IPS DF 19.7 (cell line): ENCODE measurements around the gene SLC17A2.
"Not testable (repeated sequence)": the region's sequence is repeated elsewhere in the genome, so short reads cannot be mapped to it uniquely, and the experiment has no call there.

Experiments used
- DNase-seq: peaks from one replicate; pipeline ENCODE4 v3.0.0-alpha.2; 2013; ENCODE audit warnings: low read depth, low spot score

SLC17A2 gene

GRCh38 chr6:25952535-25952934 lies 22.0 kb upstream of the SLC17A2 start:
- no peak for DNase-seq

GRCh38 chr6:25951296-25952032 lies 21.0 kb upstream of the SLC17A2 start:
- DNase-seq = no peak

- DNase-seq = no peak
Measured at GRCh38 chr6:25950297-25950696, 19.8 kb upstream of the SLC17A2 start.

GRCh38 chr6:25949695-25950094 lies 19.2 kb upstream of the SLC17A2 start:
- no peak for DNase-seq

GRCh38 chr6:25947492-25947891 lies 17.0 kb upstream of the SLC17A2 start:
- DNase-seq = not testable (repeated sequence)

- no peak for DNase-seq
Measured at GRCh38 chr6:25946631-25947030, 16.1 kb upstream of the SLC17A2 start.

- DNase-seq = not testable (repeated sequence)
Measured at GRCh38 chr6:25945738-25946137, 15.2 kb upstream of the SLC17A2 start.

- DNase-seq = no peak
Measured at GRCh38 chr6:25944688-25945574, 14.4 kb upstream of the SLC17A2 start.

GRCh38 chr6:25943887-25944286 lies 13.4 kb upstream of the SLC17A2 start:
- no peak for DNase-seq

GRCh38 chr6:25942561-25943147 lies 12.2 kb upstream of the SLC17A2 start:
- DNase-seq = no peak

- DNase-seq = no peak
Measured at GRCh38 chr6:25939593-25939992, 9.1 kb upstream of the SLC17A2 start.

- no peak for DNase-seq
Measured at GRCh38 chr6:25935953-25936352, 5.5 kb upstream of the SLC17A2 start.

GRCh38 chr6:25934735-25935313 lies 4.3 kb upstream of the SLC17A2 start:
- DNase-seq = no peak

GRCh38 chr6:25934156-25934555 lies 3.7 kb upstream of the SLC17A2 start:
- DNase-seq = no peak

GRCh38 chr6:25931411-25931709 lies 869 bp upstream of the SLC17A2 start:
- DNase-seq = no peak

GRCh38 chr6:25929785-25930184 lies 706 bp downstream of the SLC17A2 start:
- DNase-seq = not testable (repeated sequence)

GRCh38 chr6:25928562-25929324 lies 1.7 kb downstream of the SLC17A2 start:
- no peak for DNase-seq

GRCh38 chr6:25927756-25928216 lies 2.7 kb downstream of the SLC17A2 start:
- DNase-seq = no peak

- DNase-seq = no peak
Measured at GRCh38 chr6:25927178-25927577, 3.3 kb downstream of the SLC17A2 start.

GRCh38 chr6:25925876-25926275 lies 4.6 kb downstream of the SLC17A2 start:
- no peak for DNase-seq

- no peak for DNase-seq
Measured at GRCh38 chr6:25922301-25922700, 8.2 kb downstream of the SLC17A2 start.
